Stomach (tissue), 4 donors: ENCODE data around the gene FEZ2.

Experiments
- CTCF ChIP-seq, 7 experiments: fragments of 450-650 bp in 4 of 7; fragments of 200-600 bp in 3 of 7; sonication (generic) in 3 of 7; IDR thresholded peaks; one replicate each; pipeline ENCODE4 v1.5.1; 2016 to 2019; ENCODE audit warnings: antibody characterized with exemption in 7 of 7, control low read depth in 2 of 7, mild to moderate bottlenecking in 1 of 7
- POLR2A ChIP-seq, 4 donors: fragments of 450-650 bp; IDR thresholded peaks; one replicate each; pipeline ENCODE4 v1.6.1; 2016; ENCODE audit warnings: antibody characterized with exemption in 4 of 4, control low read depth in 2 of 4, mild to moderate bottlenecking in 1 of 4, moderate library complexity in 1 of 4
- POLR2AphosphoS5 ChIP-seq, 3 donors: sonication (generic); formaldehyde crosslinking; IDR thresholded peaks; one replicate each; pipeline ENCODE4 v1.6.1; 2016; ENCODE audit warnings: antibody characterized with exemption in 3 of 3

GRCh38 chr2:36569267-36569856, 28.6 kb downstream of the FEZ2 start:
- no peak for TF ChIP-seq POLR2A (IDR thresholded peaks at IDR 0.05)
- no peak for TF ChIP-seq CTCF (IDR thresholded peaks at IDR 0.05)
- no peak for TF ChIP-seq POLR2AphosphoS5 (IDR thresholded peaks at IDR 0.05)
